GM10266 (cell line): ENCODE data around the gene PAQR3.

Source experiments
- DNase-seq: peaks from one replicate; pipeline ENCODE4 v3.0.0; 2012; ENCODE audit errors: extremely low spot score
- TF ChIP-seq, protein P1 (sequence below): IDR thresholded peaks from 2 replicates; pipeline ENCODE4 v1.5.1; 2012; ENCODE audit warnings: mild to moderate bottlenecking, low read depth; ENCODE audit not compliant: control insufficient read depth, insufficient read depth; ENCODE audit errors: missing control alignments

Gene PAQR3

GRCh38 chr4:78945651-78946179, 6.5 kb upstream of the PAQR3 start:
- no peak for DNase-seq
- TF ChIP-seq, protein P1, sequence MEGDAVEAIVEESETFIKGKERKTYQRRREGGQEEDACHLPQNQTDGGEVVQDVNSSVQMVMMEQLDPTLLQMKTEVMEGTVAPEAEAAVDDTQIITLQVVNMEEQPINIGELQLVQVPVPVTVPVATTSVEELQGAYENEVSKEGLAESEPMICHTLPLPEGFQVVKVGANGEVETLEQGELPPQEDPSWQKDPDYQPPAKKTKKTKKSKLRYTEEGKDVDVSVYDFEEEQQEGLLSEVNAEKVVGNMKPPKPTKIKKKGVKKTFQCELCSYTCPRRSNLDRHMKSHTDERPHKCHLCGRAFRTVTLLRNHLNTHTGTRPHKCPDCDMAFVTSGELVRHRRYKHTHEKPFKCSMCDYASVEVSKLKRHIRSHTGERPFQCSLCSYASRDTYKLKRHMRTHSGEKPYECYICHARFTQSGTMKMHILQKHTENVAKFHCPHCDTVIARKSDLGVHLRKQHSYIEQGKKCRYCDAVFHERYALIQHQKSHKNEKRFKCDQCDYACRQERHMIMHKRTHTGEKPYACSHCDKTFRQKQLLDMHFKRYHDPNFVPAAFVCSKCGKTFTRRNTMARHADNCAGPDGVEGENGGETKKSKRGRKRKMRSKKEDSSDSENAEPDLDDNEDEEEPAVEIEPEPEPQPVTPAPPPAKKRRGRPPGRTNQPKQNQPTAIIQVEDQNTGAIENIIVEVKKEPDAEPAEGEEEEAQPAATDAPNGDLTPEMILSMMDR, result no peak

DNA sequence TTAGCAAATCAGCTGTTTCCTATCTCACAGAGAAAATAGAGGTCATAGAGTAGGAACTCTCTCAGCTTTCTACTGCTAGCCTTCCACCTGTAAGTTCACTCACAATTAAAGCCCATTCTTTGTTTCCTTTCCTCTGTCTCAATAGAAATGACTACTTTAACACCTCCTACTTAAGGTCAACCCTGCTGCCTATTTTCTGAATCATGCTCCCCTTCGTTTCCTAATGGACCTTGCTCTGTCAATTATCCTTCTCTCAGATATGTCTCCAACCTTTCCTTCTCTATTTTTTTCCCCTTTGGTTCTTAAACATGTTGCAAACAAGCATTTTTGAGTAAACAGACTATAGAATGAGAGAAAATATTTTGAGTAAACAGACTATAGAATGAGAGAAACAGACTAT, 5.1 kb upstream of the PAQR3 start:
- DNase-seq, result no peak
- TF ChIP-seq, protein P1, result no peak

DNA sequence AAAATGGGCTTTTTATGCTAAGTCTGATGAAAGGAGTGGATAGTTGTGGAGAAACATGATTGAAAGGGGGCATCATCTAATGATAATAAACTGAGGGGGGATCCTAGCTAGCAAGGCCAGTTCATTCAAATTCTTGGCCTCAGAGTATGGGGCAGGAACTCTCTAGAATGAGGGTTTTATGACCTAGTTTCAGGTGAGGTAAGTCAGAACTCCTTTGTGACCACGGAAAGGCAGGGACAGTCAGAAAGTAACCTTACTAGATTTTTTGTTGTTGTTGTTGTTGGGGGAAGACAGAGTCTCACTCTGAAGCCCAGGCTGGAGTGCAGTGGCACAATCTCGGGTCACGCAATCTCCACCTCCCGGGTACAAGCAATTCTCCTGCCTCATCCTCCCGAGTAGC, 1.5 kb upstream of the PAQR3 start:
- TF ChIP-seq, protein P1, result no peak
- DNase-seq, result peak; percentile 26

- TF ChIP-seq, protein P1, result no peak
- DNase-seq, result no peak
These were observed 400 bp upstream of the PAQR3 start for GRCh38 chr4:78939667-78940008.

GRCh38 chr4:78938474-78938867, 767 bp downstream of the PAQR3 start:
- DNase-seq, result no peak
- TF ChIP-seq, protein P1, result no peak

DNA sequence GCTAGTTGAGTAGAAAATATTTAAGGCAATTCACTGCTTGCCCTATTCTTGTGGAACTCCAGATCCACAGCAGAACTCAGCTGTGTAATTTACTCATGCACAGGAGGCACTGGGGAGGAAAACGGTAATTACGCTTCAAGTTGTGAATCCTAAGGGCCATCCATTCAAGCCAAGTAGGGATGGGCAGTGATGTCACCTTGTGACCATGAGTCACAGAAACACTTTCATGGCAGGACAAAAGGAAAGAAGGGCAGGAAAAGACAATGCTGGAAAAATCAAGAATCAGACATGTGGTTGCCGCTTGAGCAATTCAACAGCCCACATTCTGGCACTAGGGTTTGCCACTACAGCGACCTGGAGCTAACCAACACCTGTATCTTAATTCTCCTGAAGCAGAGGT, 1.4 kb downstream of the PAQR3 start:
- no peak for DNase-seq
- TF ChIP-seq, protein P1, result no peak

GRCh38 chr4:78936989-78937388, 2.2 kb downstream of the PAQR3 start:
- TF ChIP-seq, protein P1, result no peak
- no peak for DNase-seq
